Tibial nerve (tissue), 3 donors: Measurements from ENCODE around the gene COMMD6.

ENCODE experiments used
- POLR2A ChIP-seq, 2 donors: fragments of 450-650 bp; IDR thresholded peaks; one replicate each; pipeline ENCODE4 v1.6.1; 2017; ENCODE audit warnings: antibody characterized with exemption in 2 of 2, mild to moderate bottlenecking in 2 of 2, moderate library complexity in 2 of 2
- TF ChIP-seq, protein P1 (sequence below), 5 experiments: fragments of 200-600 bp in 3 of 5; fragments of 450-650 bp in 2 of 5; sonication (generic) in 3 of 5; IDR thresholded peaks; one replicate each; pipeline ENCODE4 v1.5.1; 2016 to 2019; ENCODE audit warnings: antibody characterized with exemption in 5 of 5, mild to moderate bottlenecking in 3 of 5, moderate library complexity in 2 of 5

DNA sequence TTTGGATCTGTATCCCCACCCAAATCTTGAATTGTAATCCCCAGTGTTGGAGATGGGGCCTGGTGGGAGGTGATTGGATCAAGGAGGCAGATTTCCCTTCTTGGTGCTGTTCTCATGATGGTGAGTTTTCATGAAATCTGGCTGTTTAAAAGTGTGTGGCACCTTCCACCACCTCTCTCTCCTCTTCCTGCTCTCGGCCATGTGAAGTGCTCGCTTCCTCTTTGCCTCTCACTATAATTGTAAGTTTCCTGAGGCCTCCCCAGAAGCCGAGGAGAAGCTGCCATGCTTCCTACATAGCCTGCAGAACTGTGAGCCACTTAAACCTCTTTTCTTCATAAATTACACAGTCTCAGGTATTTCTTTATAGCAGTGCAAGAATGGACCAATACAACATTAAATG lies 15.7 kb downstream of the COMMD6 start:
- TF ChIP-seq, protein P1, sequence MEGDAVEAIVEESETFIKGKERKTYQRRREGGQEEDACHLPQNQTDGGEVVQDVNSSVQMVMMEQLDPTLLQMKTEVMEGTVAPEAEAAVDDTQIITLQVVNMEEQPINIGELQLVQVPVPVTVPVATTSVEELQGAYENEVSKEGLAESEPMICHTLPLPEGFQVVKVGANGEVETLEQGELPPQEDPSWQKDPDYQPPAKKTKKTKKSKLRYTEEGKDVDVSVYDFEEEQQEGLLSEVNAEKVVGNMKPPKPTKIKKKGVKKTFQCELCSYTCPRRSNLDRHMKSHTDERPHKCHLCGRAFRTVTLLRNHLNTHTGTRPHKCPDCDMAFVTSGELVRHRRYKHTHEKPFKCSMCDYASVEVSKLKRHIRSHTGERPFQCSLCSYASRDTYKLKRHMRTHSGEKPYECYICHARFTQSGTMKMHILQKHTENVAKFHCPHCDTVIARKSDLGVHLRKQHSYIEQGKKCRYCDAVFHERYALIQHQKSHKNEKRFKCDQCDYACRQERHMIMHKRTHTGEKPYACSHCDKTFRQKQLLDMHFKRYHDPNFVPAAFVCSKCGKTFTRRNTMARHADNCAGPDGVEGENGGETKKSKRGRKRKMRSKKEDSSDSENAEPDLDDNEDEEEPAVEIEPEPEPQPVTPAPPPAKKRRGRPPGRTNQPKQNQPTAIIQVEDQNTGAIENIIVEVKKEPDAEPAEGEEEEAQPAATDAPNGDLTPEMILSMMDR (IDR thresholded peaks at IDR 0.05) = no peak
- TF ChIP-seq POLR2A (IDR thresholded peaks at IDR 0.05) = no peak
